Neural cell (in vitro differentiated cells): ENCODE data around the gene NUDT9.

Experiments
- RAD21 ChIP-seq: fragments of 450-650 bp; conservative IDR thresholded peaks from 2 replicates; pipeline ENCODE4 v1.6.1; 2014; ENCODE audit warnings: antibody characterized with exemption, mild to moderate bottlenecking, moderate library complexity
- TF ChIP-seq, protein P1 (sequence below): fragments of 450-650 bp; IDR thresholded peaks from 2 replicates; pipeline ENCODE4 v1.5.1; 2014; ENCODE audit warnings: antibody characterized with exemption, mild to moderate bottlenecking, moderate library complexity; ENCODE audit not compliant: poor library complexity, severe bottlenecking

DNA sequence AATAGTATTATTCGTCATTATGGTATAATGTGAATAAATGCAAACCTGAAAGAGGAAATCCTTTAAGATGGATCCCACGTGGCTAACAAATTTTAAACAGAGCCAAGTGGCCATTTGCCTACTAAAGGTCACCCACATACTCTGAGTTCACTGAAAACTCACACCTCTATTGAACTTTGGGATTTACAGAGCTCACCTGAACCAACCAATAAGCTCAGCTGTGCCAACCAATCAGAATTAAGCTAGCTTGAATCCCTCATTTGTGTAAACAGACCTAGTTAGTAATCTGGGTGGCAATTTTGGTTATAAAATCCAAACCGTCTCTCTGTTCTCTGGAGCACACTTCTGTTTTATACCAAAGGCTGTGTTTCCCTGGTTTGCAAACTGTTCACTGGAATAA lies 5.4 kb upstream of the NUDT9 start:
- TF ChIP-seq, protein P1, sequence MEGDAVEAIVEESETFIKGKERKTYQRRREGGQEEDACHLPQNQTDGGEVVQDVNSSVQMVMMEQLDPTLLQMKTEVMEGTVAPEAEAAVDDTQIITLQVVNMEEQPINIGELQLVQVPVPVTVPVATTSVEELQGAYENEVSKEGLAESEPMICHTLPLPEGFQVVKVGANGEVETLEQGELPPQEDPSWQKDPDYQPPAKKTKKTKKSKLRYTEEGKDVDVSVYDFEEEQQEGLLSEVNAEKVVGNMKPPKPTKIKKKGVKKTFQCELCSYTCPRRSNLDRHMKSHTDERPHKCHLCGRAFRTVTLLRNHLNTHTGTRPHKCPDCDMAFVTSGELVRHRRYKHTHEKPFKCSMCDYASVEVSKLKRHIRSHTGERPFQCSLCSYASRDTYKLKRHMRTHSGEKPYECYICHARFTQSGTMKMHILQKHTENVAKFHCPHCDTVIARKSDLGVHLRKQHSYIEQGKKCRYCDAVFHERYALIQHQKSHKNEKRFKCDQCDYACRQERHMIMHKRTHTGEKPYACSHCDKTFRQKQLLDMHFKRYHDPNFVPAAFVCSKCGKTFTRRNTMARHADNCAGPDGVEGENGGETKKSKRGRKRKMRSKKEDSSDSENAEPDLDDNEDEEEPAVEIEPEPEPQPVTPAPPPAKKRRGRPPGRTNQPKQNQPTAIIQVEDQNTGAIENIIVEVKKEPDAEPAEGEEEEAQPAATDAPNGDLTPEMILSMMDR, result no peak
- TF ChIP-seq RAD21, result no peak
